PC-3 (cell line): ENCODE results near the gene ARSK. TPM values are rescaled to one million over a fixed set of nuclear protein-coding genes. Genes with fewer than 3 reads are reported as not detected.

Source experiments
- ATAC-seq: fragments of 200-7000 bp; cut with Tn5 transposase; 2 replicates; pipeline ENCODE4 v1.9.1; 2020; ENCODE audit warnings: mild to moderate bottlenecking, moderate library complexity
- BruUV-seq: library from RNA; stranded (reverse); fragments of 400-500 nt; replicated peaks from 2 replicates; lab custom pipeline; 2021; lab: Mats Ljungman, UMichigan
- CTCF ChIA-PET: fragments of 300-600 bp; sonication (Branson Sonifier 250); formaldehyde crosslinking; loops from one replicate; lab custom pipeline; 2022; ENCODE audit warnings: antibody characterized with exemption; lab: Charles Lee
- POLR2A ChIA-PET: fragments of 300-600 bp; sonication (Branson Sonifier 250); formaldehyde crosslinking; loops from one replicate; lab custom pipeline; 2022; ENCODE audit warnings: antibody characterized with exemption; ENCODE audit not compliant: unreplicated experiment; lab: Charles Lee
- DNase-seq: peaks from one replicate; pipeline ENCODE4 v3.0.0-alpha.2; 2015
- H2AFZ ChIP-seq: fragments of 300-600 bp; sonication (generic); 2 replicates; pipeline ENCODE4 v1.6.0; 2016; ENCODE audit warnings: antibody characterized with exemption, low read length
- H3F3A ChIP-seq: fragments of 300-600 bp; sonication (generic); one replicate; pipeline ENCODE4 v1.6.0; 2017; ENCODE audit warnings: antibody characterized with exemption, low read length, control low read depth, mild to moderate bottlenecking; ENCODE audit not compliant: unreplicated experiment
- H3K27ac ChIP-seq: fragments of 300-600 bp; sonication (generic); 2 replicates; pipeline ENCODE4 v1.5.1; 2016; ENCODE audit warnings: mild to moderate bottlenecking, low read length
- H3K27me3 ChIP-seq: fragments of 300-600 bp; sonication (generic); 2 replicates; pipeline ENCODE4 v1.6.1; 2016; ENCODE audit warnings: low read length, mixed read lengths
- H3K36me3 ChIP-seq: fragments of 300-600 bp; sonication (generic); 2 replicates; pipeline ENCODE4 v1.6.1; 2016; ENCODE audit warnings: low read depth, mixed run types, low read length, mixed read lengths
- H3K4me1 ChIP-seq: fragments of 300-600 bp; sonication (generic); 2 replicates; pipeline ENCODE4 v1.5.1; 2016; ENCODE audit warnings: low read length; ENCODE audit not compliant: insufficient read depth
- H3K4me2 ChIP-seq: fragments of 300-600 bp; sonication (generic); 2 replicates; pipeline ENCODE4 v1.6.0; 2016; ENCODE audit warnings: low read length
- H3K4me3 ChIP-seq: fragments of 300-600 bp; sonication (generic); 2 replicates; pipeline ENCODE4 v1.5.1; 2016; ENCODE audit warnings: mild to moderate bottlenecking, low read length, mixed read lengths
- H3K79me2 ChIP-seq: fragments of 300-600 bp; sonication (generic); 2 replicates; pipeline ENCODE4 v1.6.1; 2017; ENCODE audit warnings: low read length, mixed read lengths
- H3K9ac ChIP-seq: fragments of 300-600 bp; sonication (generic); 2 replicates; pipeline ENCODE4 v1.6.0; 2016; ENCODE audit warnings: mild to moderate bottlenecking, low read length
- H3K9me2 ChIP-seq: fragments of 300-600 bp; sonication (generic); replicated peaks from 2 replicates; pipeline ENCODE4 v1.6.1; 2016; ENCODE audit warnings: mixed run types, low read length, mixed read lengths
- H3K9me3 ChIP-seq: fragments of 300-600 bp; sonication (generic); 2 replicates; pipeline ENCODE4 v1.6.1; 2016; ENCODE audit warnings: low read length, mixed read lengths
- H4K20me1 ChIP-seq: fragments of 300-600 bp; sonication (generic); 2 replicates; pipeline ENCODE4 v1.6.1; 2016; ENCODE audit warnings: low read length, mixed read lengths
- CTCF ChIP-seq: fragments of 300-600 bp; sonication (generic); conservative IDR thresholded peaks from 2 replicates; pipeline ENCODE4 v1.5.1; 2017; ENCODE audit warnings: antibody characterized with exemption, low read depth, mild to moderate bottlenecking, low read length
- EZH2 ChIP-seq: fragments of 300-600 bp; sonication (generic); IDR thresholded peaks from one replicate; pipeline ENCODE4 v1.6.1; 2017; ENCODE audit warnings: antibody characterized with exemption, mild to moderate bottlenecking, low read length; ENCODE audit not compliant: unreplicated experiment
- EZH2phosphoT487 ChIP-seq: fragments of 300-600 bp; sonication (generic); IDR thresholded peaks from 2 replicates; pipeline ENCODE4 v1.6.1; 2018; ENCODE audit warnings: mild to moderate bottlenecking, antibody characterized with exemption, low read length, borderline replicate concordance
- intact Hi-C: fragments of 100-400 bp; cut with micrococcal nuclease; formaldehyde crosslinking; loops from 2 replicates; pipeline ENCODE4 v1.9.0; 2023
- total RNA-seq: library from RNA; depleted of rRNA; stranded (reverse); fragments of >200 nt; gene quantifications from 2 replicates; pipeline ENCODE4 v1.2.3, GENCODE V29; 2014

The ARSK gene
- total RNA-seq, 1 experiment from 2014 or later: 10.5 TPM

DNA sequence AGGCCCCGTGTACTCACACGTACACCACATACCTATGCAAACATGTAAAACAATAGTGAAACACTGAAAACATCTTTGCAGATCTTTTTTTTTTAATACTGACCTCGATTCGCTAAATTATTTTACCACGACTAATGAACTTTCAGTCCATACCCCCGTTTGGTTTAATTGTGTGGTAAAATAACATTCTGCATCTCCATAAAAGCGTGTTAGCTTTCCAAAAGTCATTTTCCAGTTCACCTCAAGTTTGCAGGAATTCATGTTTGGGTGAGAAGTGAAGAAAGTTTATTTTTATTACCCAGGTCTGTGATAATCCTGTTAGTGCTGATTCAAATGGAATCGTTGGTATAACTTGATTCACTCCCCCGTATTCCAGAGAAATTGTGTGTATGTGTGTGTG, 652 bp downstream of the ARSK start:
- Histone ChIP-seq H3F3A (no peaks in the 10 kb centered on the region), H3K4me3 (peak overlapping the region; percentile 78), H3K9me3 (no peaks in the 10 kb centered on the region), H3K27ac (peak overlapping the region; percentile 74), H4K20me1 (no peaks in the 10 kb centered on the region), H3K36me3 (no peaks in the 10 kb centered on the region; the same call in 1 of the 2 replicates), H2AFZ (peak overlapping the region; percentile 88), H3K27me3 (no peaks in the 10 kb centered on the region), H3K4me2 (peak overlapping the region; percentile 90), H3K79me2 (peaks cover 64% of the 10 kb centered on the region), H3K9me2 (no peaks in the 10 kb centered on the region), H3K9ac (peak overlapping the region; percentile 81), H3K4me1 (peaks cover 9% of the 10 kb centered on the region)
- ATAC-seq (no peak), DNase-seq (peak; percentile 5)
- no TSS peak for BruUV-seq
- no peak for TF ChIP-seq EZH2
- no peak for TF ChIP-seq EZH2phosphoT487
- no peak for TF ChIP-seq CTCF
- ChIA-PET POLR2A (interaction anchor here (0.5 to 0.7 kb wide), 3 partner anchors 215 to 514 kb away, joined by 3 to 4 read pairs (median 4); no protein-coding TSS in a partner anchor), CTCF (interaction anchor here (0.5 kb wide), 1 partner anchor 271 kb away, joined by 3 read pairs; no protein-coding TSS in a partner anchor)
- intact Hi-C loops: loop anchor here (1.0 to 10.0 kb wide), 5 partner anchors 10 to 269 kb away; partner anchors contain the start of genes GLRX, RFESD and RHOBTB3

DNA sequence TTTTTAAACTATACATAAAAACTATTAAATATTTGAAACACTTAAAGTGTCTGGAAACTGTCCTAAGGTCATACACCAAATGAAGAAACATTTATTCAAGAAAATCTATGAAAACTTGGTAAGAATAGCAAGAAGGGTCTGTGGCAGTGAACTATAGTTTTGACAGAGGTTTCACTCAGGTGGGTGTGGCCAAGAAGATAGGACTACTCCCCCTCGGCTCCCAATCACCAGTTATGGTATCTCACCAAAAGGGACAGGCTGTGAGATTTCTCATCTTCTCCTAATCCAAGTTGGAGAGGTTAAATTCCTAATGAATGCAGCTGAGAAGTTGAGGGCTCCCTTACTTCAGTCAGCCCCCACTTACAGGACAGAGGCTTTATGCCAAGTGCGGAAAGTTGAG, 2.9 kb downstream of the ARSK start:
- Histone ChIP-seq H4K20me1 (no peaks in the 10 kb centered on the region), H3K4me3 (no peak overlapping the region), H3K9me3 (no peaks in the 10 kb centered on the region), H3K4me1 (peaks cover 9% of the 10 kb centered on the region), H3K79me2 (peaks cover 46% of the 10 kb centered on the region), H3K9me2 (no peaks in the 10 kb centered on the region), H3K27ac (no peak overlapping the region), H3F3A (no peaks in the 10 kb centered on the region), H3K27me3 (no peaks in the 10 kb centered on the region), H3K36me3 (no peaks in the 10 kb centered on the region; the same call in 1 of the 2 replicates), H3K4me2 (no peak overlapping the region), H3K9ac (no peak overlapping the region), H2AFZ (no peak overlapping the region)
- intact Hi-C loops: loop anchor here (10.0 kb wide), 2 partner anchors 177 to 267 kb away; partner anchors contain the start of genes GLRX and RHOBTB3
- ATAC-seq (no peak), DNase-seq (no peak)
- ChIA-PET CTCF (no interaction called here), POLR2A (no interaction called here)
- no peak for TF ChIP-seq EZH2phosphoT487
- TF ChIP-seq CTCF: no peak
- no peak for TF ChIP-seq EZH2
- BruUV-seq: no TSS peak

DNA sequence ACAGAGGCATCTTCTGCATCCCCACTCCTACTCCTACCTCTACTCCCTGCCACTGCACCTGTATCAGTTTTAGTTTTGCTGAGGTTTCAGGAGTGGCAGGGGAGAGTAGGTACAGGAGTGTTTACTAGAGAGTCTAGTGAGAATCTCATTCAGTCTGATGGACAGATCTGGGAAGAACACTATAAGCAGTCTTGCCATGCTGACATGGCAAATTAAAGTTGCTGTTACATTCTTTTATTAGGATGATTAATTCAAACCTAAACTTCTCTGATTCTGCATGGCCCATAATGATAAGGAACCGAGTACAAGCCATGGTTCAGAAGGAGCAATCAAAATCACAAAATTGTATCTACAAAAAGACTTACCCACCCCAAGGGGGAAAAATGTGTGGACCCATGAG, 7.4 kb downstream of the ARSK start:
- H3F3A ChIP-seq: no peaks in the 10 kb centered on the region
- no TSS peak for BruUV-seq
- no peaks in the 10 kb centered on the region for H4K20me1 ChIP-seq
- peaks cover 12% of the 10 kb centered on the region for H3K79me2 ChIP-seq
- no peaks in the 10 kb centered on the region for H3K27me3 ChIP-seq
- POLR2A ChIA-PET: no interaction called here
- no peak overlapping the region for H2AFZ ChIP-seq
- TF ChIP-seq CTCF: no peak
- TF ChIP-seq EZH2: no peak
- TF ChIP-seq EZH2phosphoT487: no peak
- CTCF ChIA-PET: no interaction called here
- H3K36me3 ChIP-seq: no peaks in the 10 kb centered on the region
- no peaks in the 10 kb centered on the region for H3K9me2 ChIP-seq
- no peak overlapping the region for H3K4me3 ChIP-seq
- H3K4me1 ChIP-seq: 0 out of 2 replicates have a peak, but pooled peaks cover 7% of the 10 kb centered on the region
- intact Hi-C loops: no loop called here
- H3K9ac ChIP-seq: no peak overlapping the region
- no peaks in the 10 kb centered on the region for H3K9me3 ChIP-seq
- no peak overlapping the region for H3K27ac ChIP-seq
- no peak for ATAC-seq
- no peak for DNase-seq
- no peak overlapping the region for H3K4me2 ChIP-seq
